HL-60 (cell line): ENCODE results near the gene KISS1.

Experiments
- CTCF ChIP-seq: IDR thresholded peaks from one replicate; pipeline ENCODE4 v1.5.1; 2011; ENCODE audit warnings: low read length, control low read depth, inconsistent platforms; ENCODE audit not compliant: insufficient read depth
- GABPA ChIP-seq: IDR thresholded peaks from 2 replicates; pipeline ENCODE4 v1.6.1; 2012; ENCODE audit warnings: low read depth
- POLR2AphosphoS5 ChIP-seq: IDR thresholded peaks from 2 replicates; pipeline ENCODE4 v1.6.1; 2012; ENCODE audit warnings: low read depth
- REST ChIP-seq: IDR thresholded peaks from 2 replicates; pipeline ENCODE4 v1.6.1; 2012; ENCODE audit warnings: low read depth; ENCODE audit not compliant: insufficient replicate concordance
- SPI1 ChIP-seq: IDR thresholded peaks from 2 replicates; pipeline ENCODE4 v1.6.1; 2012; ENCODE audit warnings: low read depth, mild to moderate bottlenecking, borderline replicate concordance

GRCh38 chr1:204225841-204226735 is 29.8 kb upstream of the KISS1 start:
- no peak for TF ChIP-seq GABPA
- no peak for TF ChIP-seq CTCF
- TF ChIP-seq POLR2AphosphoS5: no peak
- no peak for TF ChIP-seq REST
- TF ChIP-seq SPI1: peak; percentile 19; the same call in 1 of the 2 replicates
